ENCODE results near the gene NFATC2. TPM values are rescaled to one million over a fixed set of nuclear protein-coding genes. Genes with fewer than 3 reads are reported as not detected.

NFATC2 gene
- total RNA-seq, 1 experiment from 2014 or later = 0.61 TPM

DNA sequence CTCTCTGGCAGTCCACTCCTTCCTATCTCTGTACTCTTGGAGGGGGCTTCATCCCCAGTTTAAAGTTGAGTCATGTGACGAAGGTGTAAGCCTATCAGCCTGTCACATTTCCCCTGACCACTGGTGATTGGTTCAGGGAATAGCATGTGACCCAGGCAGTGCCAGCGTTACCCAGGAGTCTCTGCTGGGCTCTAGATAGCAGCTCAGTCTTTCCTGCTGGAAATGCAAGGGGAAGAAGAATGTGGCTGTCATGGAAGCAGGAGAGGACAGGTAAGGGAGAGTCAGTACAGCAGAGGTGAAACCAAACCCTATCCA is 35.6 kb upstream of the NFATC2 start:
- H2BK20ac ChIP-seq (ENCODE audit: low read depth, low read length, poor library complexity, severe bottlenecking) = no peak overlapping the region
- peaks cover 0 to 3% of the 10 kb centered on the region in 2 experiments; a peak in 2 of 5 replicates for H3K9me3 Mint-ChIP-seq

More for the DNA sequence above, 35.6 kb upstream of the NFATC2 start:
- Histone ChIP-seq H3K79me2 (ENCODE audit: insufficient read depth, low read length) (no peaks in the 10 kb centered on the region), H3K56ac (ENCODE audit: insufficient read length, low read depth, low read length) (no peak overlapping the region), H3K9me3 (ENCODE audit: control insufficient read depth, low read depth, low read length) (no peaks in the 10 kb centered on the region), H3K23me2 (ENCODE audit: insufficient read length, low read depth, low read length, poor library complexity, severe bottlenecking) (no peaks in the 10 kb centered on the region), H4K20me1 (ENCODE audit: control insufficient read depth, insufficient read depth, insufficient read length) (no peaks in the 10 kb centered on the region), H3K4ac (ENCODE audit: low read depth, low read length) (no peak overlapping the region), H3K27me3 (ENCODE audit: insufficient read depth, low read length) (no peaks in the 10 kb centered on the region), H4K91ac (ENCODE audit: insufficient read length, low read depth, low read length) (no peak overlapping the region), H2AFZ (ENCODE audit: low read length) (no peak overlapping the region), H3K14ac (ENCODE audit: insufficient read depth, low read length) (no peak overlapping the region), H4K8ac (replicated peaks; ENCODE audit: insufficient read length, low read depth, low read length) (no peak overlapping the region), H2BK5ac (ENCODE audit: insufficient read length, low read length) (no peak overlapping the region), H4K5ac (ENCODE audit: insufficient read length, low read depth, low read length) (no peak overlapping the region), H3K4me2 (ENCODE audit: insufficient read depth, insufficient read length, low read length) (no peak overlapping the region), H3K27ac (ENCODE audit: insufficient read length, low read depth, low read length) (no peak overlapping the region), H2AK5ac (ENCODE audit: insufficient read length, low read length) (no peak overlapping the region), H3K4me1 (ENCODE audit: insufficient read depth, low read length) (no peaks in the 10 kb centered on the region), H2BK15ac (ENCODE audit: low read depth, low read length) (no peak overlapping the region), H3T11ph (ENCODE audit: low read length) (no peak overlapping the region), H2BK12ac (ENCODE audit: insufficient read length, low read depth, low read length) (no peak overlapping the region), H2BK120ac (ENCODE audit: low read depth, low read length, poor library complexity, severe bottlenecking) (no peak overlapping the region), H3K9ac (ENCODE audit: extremely low read depth, insufficient read length, low read length) (no peak overlapping the region), H3K18ac (ENCODE audit: insufficient read length, low read depth, low read length) (no peak overlapping the region), H3K79me1 (ENCODE audit: insufficient read depth, low read depth, low read length, poor library complexity, severe bottlenecking) (no peaks in the 10 kb centered on the region), H3K23ac (ENCODE audit: insufficient read length, low read depth, low read length) (no peak overlapping the region)
- Mint-ChIP-seq H3K4me1 (peaks cover 0 to 4% of the 10 kb centered on the region in 2 experiments; a peak in 2 of 4 replicates), H3K27me3 (ENCODE audit: low read depth) (peaks cover 22% of the 10 kb centered on the region), H3K27ac (no peak overlapping the region), H3K36me3 (ENCODE audit: insufficient read depth in 1 of 3, low read depth in 3 of 3) (no peaks in the 10 kb centered on the region), H3K4me3 (no peak overlapping the region)
- DNase-seq = no peak
- TF ChIP-seq, protein P1, sequence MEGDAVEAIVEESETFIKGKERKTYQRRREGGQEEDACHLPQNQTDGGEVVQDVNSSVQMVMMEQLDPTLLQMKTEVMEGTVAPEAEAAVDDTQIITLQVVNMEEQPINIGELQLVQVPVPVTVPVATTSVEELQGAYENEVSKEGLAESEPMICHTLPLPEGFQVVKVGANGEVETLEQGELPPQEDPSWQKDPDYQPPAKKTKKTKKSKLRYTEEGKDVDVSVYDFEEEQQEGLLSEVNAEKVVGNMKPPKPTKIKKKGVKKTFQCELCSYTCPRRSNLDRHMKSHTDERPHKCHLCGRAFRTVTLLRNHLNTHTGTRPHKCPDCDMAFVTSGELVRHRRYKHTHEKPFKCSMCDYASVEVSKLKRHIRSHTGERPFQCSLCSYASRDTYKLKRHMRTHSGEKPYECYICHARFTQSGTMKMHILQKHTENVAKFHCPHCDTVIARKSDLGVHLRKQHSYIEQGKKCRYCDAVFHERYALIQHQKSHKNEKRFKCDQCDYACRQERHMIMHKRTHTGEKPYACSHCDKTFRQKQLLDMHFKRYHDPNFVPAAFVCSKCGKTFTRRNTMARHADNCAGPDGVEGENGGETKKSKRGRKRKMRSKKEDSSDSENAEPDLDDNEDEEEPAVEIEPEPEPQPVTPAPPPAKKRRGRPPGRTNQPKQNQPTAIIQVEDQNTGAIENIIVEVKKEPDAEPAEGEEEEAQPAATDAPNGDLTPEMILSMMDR (conservative IDR thresholded peaks at IDR 0.05) = no peak
- no CpG with 5 or more reads among the region's 2 CpGs for WGBS (ENCODE audit: extremely low coverage, insufficient read length, low lambda C conversion rate)
